Activated naive CD8-positive, alpha-beta T cell treated with anti-CD3 and anti-CD28 coated beads for 36 hours (primary cell): Measurements from ENCODE around the gene MYBPC1. TPM values are rescaled to one million over a fixed set of nuclear protein-coding genes. Genes with fewer than 3 reads are reported as not detected.
A peak's percentile ranks its signal among the peaks of the same experiment; 100 is the strongest.
"Not testable (repeated sequence)": the region's sequence is repeated elsewhere in the genome, so short reads cannot be mapped to it uniquely, and the experiment has no call there.

Source experiments
- DNase-seq: peaks from one replicate; pipeline ENCODE4 v3.0.0; 2021
- H3K27ac Mint-ChIP-seq: one replicate; pipeline ENCODE4 v1.8.0; 2022; ENCODE audit warnings: mild to moderate bottlenecking, moderate library complexity, mixed read lengths
- H3K27me3 Mint-ChIP-seq: one replicate; pipeline ENCODE4 v1.8.0; 2022; ENCODE audit warnings: mild to moderate bottlenecking, mixed read lengths
- H3K36me3 Mint-ChIP-seq: one replicate; pipeline ENCODE4 v1.8.0; 2021; ENCODE audit warnings: mild to moderate bottlenecking, mixed read lengths
- H3K4me1 Mint-ChIP-seq: one replicate; pipeline ENCODE4 v1.8.0; 2021; ENCODE audit warnings: mixed read lengths
- H3K4me3 Mint-ChIP-seq: one replicate; pipeline ENCODE4 v1.8.0; 2022; ENCODE audit warnings: mild to moderate bottlenecking, moderate library complexity, mixed read lengths
- H3K9me3 Mint-ChIP-seq: one replicate; pipeline ENCODE4 v1.8.0; 2022; ENCODE audit warnings: mixed read lengths
- total RNA-seq, 2 experiments: library from RNA; stranded (reverse); gene quantifications; one replicate each; pipeline ENCODE4 v1.2.3, GENCODE V29; 2021

The MYBPC1 gene
- total RNA-seq, 2 experiments from 2014 or later = not detected

DNA sequence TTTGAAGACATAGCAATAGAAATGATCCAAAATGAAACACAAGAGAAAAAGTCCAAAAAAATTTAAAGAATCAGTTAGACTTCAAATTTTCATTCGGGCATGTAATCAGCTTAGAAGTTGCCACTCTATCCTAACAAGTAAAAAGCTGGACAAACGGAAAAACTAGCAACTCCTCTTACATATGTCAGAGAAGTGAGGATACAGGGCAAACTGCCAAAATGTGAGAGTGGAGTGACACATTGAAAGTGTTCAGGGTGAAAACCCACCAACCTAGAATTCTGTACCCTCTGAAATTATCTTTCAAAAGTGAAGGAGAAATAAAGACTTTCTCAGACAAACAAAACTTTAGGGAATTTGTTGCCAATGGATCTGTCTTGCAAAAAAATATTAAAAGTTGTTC lies 60.6 kb downstream of the MYBPC1 start:
- Mint-ChIP-seq H3K27me3 (peaks cover 11% of the 10 kb centered on the region), H3K27ac (no peak overlapping the region), H3K36me3 (no peaks in the 10 kb centered on the region), H3K9me3 (peaks cover 7% of the 10 kb centered on the region), H3K4me1 (no peaks in the 10 kb centered on the region), H3K4me3 (no peak overlapping the region)
- no peak for DNase-seq

DNA sequence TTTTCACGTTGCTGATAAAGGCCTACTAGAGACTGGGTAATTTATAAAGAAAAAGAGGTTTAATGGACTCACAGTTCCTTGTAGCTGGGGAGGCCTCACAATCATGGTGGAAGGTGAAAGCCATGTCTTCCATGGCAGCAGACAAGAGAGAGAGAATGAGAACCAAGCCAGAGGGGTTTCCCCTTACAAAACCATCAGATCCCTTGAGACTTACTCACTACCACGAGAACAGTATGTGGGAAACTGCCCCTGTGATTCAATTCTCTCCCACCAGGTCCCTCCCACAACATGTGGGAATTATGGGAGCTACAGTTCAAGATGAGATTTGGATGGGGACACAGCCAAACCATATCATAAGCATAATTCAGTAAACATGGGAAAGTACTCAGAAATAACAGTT lies 65.9 kb downstream of the MYBPC1 start:
- not testable (repeated sequence) for H3K27me3 Mint-ChIP-seq, DNase-seq, H3K36me3 Mint-ChIP-seq, H3K4me1 Mint-ChIP-seq, H3K4me3 Mint-ChIP-seq, H3K9me3 Mint-ChIP-seq, H3K27ac Mint-ChIP-seq

DNA sequence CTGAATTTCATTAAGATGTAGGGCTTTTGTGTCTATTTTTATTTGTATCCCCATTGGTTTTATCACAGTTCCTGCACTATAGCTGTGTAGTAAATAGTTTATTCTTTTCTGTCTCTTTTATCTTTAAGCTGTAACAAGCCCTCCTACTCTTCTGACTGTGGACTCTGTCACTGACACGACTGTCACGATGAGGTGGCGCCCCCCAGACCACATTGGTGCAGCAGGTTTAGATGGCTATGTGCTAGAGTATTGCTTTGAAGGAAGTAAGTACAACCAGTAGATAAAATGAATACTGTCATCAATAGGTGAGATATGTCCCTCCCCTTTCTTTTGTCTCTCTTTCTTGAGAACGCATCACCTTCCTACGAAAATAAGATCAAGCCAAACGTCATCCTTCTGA lies 68.5 kb downstream of the MYBPC1 start:
- peaks cover 9% of the 10 kb centered on the region for H3K9me3 Mint-ChIP-seq
- peaks cover 4% of the 10 kb centered on the region for H3K4me1 Mint-ChIP-seq
- H3K27ac Mint-ChIP-seq = no peak overlapping the region
- H3K36me3 Mint-ChIP-seq = no peaks in the 10 kb centered on the region
- no peak for DNase-seq
- H3K27me3 Mint-ChIP-seq = peaks cover 6% of the 10 kb centered on the region
- H3K4me3 Mint-ChIP-seq = no peak overlapping the region

DNA sequence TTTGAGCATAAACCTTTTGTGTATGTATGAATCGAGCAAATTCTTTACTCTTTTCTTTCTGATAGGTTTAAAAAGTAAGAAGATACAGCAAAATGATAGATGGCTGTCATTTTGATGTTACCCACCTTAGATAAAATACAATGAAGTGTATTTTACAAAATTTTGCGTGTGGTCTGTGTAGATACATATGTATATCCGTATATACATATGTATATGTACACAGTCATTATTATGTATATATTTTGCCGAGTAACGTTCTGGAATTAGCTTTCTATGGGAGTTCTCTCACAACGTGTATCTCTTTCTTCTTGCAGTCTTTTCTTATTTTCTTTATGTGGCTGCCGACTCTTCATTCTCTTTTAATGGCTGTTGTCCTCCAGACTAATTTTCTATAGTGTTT lies 70.2 kb downstream of the MYBPC1 start:
- DNase-seq = no peak
- no peak overlapping the region for H3K27ac Mint-ChIP-seq
- H3K36me3 Mint-ChIP-seq = no peaks in the 10 kb centered on the region
- H3K27me3 Mint-ChIP-seq = peaks cover 6% of the 10 kb centered on the region
- peaks cover 4% of the 10 kb centered on the region for H3K4me1 Mint-ChIP-seq
- no peak overlapping the region for H3K4me3 Mint-ChIP-seq
- peaks cover 6% of the 10 kb centered on the region for H3K9me3 Mint-ChIP-seq

DNA sequence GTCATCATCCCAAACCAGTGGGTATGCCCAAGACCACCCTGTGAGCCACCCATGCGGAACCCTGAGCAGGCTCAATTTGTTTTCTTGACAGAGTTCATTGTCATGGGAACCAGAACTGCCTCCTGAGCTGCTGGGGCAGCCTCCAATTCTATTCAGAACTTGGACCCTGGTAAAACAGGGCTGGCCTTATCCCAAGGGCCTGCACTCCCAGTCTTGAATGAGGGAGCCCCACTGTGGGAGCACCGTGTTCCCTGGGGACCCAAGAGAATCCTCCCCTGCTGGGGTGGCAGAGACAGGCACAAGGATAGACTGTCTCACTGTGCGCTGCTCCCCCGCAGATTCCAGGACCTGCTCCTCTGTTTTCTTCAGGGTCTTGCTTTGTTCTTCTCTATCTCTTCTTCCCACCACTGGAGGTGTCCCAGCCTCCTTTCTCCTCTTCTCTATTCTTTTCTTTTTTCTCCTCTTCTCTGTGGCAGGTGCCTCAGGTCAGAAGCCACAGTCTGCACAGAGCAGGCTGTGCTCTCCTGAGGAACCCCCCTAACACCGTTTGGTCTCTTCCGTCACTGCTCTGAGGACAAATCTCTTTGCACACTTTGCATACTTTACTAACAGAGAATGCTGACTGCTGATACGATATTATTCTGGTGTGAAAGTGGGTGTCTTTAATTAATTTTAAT lies 71.4 kb downstream of the MYBPC1 start:
- no peak overlapping the region for H3K4me3 Mint-ChIP-seq
- no peaks in the 10 kb centered on the region for H3K36me3 Mint-ChIP-seq
- H3K27ac Mint-ChIP-seq = no peak overlapping the region
- peaks cover 6% of the 10 kb centered on the region for H3K27me3 Mint-ChIP-seq
- peaks cover 7% of the 10 kb centered on the region for H3K4me1 Mint-ChIP-seq
- DNase-seq = no peak
- no peaks in the 10 kb centered on the region for H3K9me3 Mint-ChIP-seq

DNA sequence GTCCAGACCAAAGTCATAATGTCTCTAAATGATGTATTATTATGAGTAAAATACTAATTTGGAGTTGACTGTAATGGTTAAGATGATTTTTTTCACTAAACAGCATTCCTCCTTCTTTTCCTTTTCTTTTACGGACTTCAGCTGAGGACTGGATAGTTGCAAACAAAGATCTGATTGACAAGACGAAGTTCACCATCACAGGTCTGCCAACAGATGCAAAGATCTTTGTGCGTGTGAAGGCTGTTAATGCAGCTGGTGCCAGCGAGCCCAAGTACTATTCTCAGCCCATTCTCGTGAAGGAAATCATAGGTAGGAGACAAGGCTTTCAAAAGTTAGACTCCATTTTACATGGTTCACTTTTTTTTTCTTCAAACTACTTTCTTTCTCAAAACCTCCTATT lies 72.8 kb downstream of the MYBPC1 start:
- no peak for DNase-seq
- no peak overlapping the region for H3K27ac Mint-ChIP-seq
- H3K27me3 Mint-ChIP-seq = peaks cover 6% of the 10 kb centered on the region
- no peaks in the 10 kb centered on the region for H3K36me3 Mint-ChIP-seq
- no peaks in the 10 kb centered on the region for H3K9me3 Mint-ChIP-seq
- no peak overlapping the region for H3K4me3 Mint-ChIP-seq
- H3K4me1 Mint-ChIP-seq = peaks cover 13% of the 10 kb centered on the region

DNA sequence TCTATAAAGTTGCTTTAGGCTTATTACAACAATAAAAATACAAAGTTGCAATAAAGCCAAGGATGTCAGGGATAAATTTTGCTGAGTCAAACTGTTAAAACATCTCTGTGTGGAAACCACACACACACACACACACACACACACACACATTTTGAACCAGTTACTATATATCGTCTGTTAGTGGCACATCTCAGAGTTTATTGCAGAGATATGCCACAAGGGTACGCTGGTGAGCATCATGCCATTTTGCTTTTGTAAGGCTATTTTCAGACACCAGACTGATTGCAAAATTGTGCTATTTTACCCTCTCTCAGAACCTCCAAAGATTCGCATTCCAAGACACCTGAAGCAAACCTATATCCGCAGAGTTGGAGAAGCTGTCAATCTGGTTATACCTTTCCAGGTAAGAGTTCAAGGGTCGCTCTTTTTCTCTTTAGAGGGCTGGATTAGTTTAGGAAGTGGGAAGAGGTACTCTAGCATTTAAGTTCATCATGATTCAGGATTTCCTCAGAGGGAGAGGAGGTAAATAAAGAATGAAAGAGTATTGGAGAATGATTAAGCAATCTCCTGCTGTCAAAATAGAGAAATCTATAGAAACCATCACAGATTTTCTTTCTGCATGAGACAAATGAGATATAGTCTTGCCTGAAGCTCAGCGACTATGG lies 75.4 kb downstream of the MYBPC1 start:
- Mint-ChIP-seq H3K27me3 (peaks cover 6% of the 10 kb centered on the region), H3K4me1 (peaks cover 13% of the 10 kb centered on the region), H3K4me3 (no peak overlapping the region), H3K27ac (no peak overlapping the region), H3K9me3 (no peaks in the 10 kb centered on the region), H3K36me3 (no peaks in the 10 kb centered on the region)
- peak; percentile 30 for DNase-seq

DNA sequence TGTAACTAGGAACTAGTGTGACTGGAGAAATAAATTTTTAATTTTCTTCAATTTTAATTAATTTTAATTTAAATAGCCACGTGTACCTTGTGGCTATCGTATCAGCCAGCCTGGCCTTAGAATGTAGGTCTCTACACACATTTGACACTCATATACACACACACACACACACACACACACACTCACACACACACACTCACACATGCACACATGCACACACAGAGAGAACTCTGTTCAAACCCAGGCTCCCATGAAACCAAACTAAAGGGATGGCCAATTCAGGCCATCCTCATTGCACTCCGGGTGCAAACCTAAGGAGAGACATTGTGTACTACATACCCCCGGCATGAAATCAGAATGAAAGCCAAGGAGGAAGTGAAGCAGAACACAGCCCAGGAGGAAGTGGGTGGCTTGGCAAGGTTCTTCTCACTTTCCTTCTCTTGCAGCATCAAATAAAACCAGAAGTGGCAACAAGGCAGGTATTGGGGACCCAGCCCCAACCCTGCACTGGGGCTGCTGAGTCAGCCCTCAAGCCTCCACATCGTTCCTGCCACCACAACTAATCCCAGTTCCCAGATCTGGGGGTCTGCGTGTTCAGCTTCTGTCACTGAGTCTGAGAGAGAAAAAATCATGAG lies 76.5 kb downstream of the MYBPC1 start:
- Mint-ChIP-seq H3K27ac (peak overlapping the region; percentile 67), H3K4me1 (peaks cover 13% of the 10 kb centered on the region), H3K9me3 (no peaks in the 10 kb centered on the region), H3K27me3 (no peaks in the 10 kb centered on the region), H3K36me3 (no peaks in the 10 kb centered on the region), H3K4me3 (peak overlapping the region; percentile 70)
- peak; percentile 22 for DNase-seq

DNA sequence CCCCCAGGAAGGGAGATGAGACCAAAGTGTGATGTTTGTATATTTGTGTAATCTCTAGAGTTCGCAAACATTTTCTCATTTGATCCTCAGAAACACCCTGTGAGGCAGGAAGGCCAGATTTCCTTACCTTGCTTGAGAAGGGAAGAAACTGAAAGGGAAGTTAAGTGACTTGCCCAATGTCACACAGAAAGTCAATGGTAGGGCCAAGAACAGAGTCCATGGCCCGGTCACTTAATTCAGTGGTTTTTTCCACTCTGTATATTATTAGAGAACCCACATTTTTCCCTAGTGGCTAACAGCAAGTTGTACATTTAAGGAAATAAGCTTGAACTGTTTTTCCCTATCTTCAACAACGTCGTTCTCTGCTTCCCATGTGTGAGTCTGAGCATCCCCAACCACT lies 77.1 kb downstream of the MYBPC1 start:
- Mint-ChIP-seq H3K4me3 (peak overlapping the region; percentile 70), H3K9me3 (no peaks in the 10 kb centered on the region), H3K27ac (peak overlapping the region; percentile 67), H3K27me3 (no peaks in the 10 kb centered on the region), H3K4me1 (peaks cover 13% of the 10 kb centered on the region), H3K36me3 (no peaks in the 10 kb centered on the region)
- DNase-seq = no peak

DNA sequence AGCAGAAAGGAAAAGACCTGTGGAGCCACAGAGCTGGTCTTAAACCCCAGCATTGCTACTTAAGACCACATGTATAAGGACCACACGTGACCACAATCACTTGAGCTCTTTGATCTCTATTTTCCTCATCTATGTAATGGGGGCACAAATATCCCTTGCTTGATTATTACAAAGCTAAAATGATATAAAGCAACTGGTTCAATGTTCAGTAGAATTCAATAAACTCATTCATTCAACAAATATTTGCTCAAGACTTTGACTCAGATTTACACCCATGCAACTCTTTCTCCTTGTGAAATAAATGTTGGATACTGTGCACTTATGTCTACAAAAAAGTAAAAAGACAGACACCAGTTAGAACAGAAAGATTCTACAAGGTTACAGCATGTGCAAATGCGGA lies 80.8 kb downstream of the MYBPC1 start:
- Mint-ChIP-seq H3K27me3 (no peaks in the 10 kb centered on the region), H3K36me3 (no peaks in the 10 kb centered on the region), H3K4me1 (peaks cover 8% of the 10 kb centered on the region), H3K4me3 (no peak overlapping the region), H3K27ac (no peak overlapping the region), H3K9me3 (no peaks in the 10 kb centered on the region)
- no peak for DNase-seq

DNA sequence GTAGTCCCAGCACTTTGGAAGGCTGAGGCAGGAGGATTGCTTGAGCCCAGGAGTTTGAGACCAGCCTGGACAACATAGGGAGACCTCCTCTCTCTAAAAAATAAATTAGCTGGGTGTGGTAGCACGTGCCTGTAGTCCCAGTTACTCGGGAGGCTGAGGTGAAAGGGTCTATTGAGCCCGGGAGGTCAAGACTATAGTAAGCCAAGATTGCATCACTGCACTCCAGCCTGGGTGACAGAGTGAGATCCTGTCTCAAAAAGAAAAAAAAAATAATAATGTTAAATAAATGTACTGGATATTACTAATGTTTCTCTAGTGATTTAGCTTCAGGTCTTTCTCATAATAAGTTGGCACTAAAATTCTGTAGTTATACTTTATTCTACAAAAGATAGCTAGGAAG lies 81.7 kb downstream of the MYBPC1 start:
- not testable (repeated sequence) for DNase-seq, H3K4me3 Mint-ChIP-seq, H3K4me1 Mint-ChIP-seq, H3K27ac Mint-ChIP-seq, H3K27me3 Mint-ChIP-seq, H3K36me3 Mint-ChIP-seq, H3K9me3 Mint-ChIP-seq

DNA sequence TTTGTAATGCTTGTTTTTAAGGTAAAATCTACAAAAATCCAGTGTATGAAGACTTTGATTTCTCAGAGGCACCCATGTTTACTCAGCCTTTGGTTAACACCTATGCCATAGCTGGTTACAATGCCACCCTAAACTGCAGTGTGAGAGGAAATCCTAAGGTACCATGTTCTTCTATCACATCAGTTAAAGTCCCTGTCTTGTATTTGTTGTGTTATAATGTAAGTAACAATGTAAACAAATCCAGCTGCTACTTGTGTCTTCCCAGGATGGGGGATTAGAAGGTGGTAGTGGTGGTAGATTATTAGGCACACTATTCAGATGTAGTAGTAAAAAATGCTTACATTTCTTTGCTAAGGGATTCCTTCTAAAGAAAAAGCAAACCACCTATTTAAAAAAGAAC lies 83.3 kb downstream of the MYBPC1 start:
- H3K9me3 Mint-ChIP-seq = no peaks in the 10 kb centered on the region
- no peaks in the 10 kb centered on the region for H3K36me3 Mint-ChIP-seq
- no peak overlapping the region for H3K27ac Mint-ChIP-seq
- DNase-seq = no peak
- no peaks in the 10 kb centered on the region for H3K27me3 Mint-ChIP-seq
- no peak overlapping the region for H3K4me3 Mint-ChIP-seq
- no peaks in the 10 kb centered on the region for H3K4me1 Mint-ChIP-seq

DNA sequence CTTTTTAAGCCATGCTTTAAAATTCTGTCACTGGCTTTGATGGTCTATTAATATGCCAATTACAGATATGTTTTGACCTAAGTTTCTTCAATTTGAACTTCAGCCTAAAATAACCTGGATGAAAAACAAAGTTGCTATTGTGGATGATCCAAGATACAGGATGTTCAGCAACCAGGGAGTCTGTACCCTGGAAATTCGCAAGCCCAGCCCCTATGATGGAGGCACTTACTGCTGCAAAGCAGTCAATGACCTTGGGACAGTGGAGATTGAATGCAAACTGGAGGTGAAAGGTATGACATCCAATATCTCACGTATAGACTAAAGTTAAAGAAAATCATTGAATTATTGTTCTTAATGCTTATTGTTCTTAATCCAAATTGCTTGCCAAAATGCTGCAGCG lies 85.5 kb downstream of the MYBPC1 start:
- DNase-seq = no peak
- no peak overlapping the region for H3K4me3 Mint-ChIP-seq
- H3K27ac Mint-ChIP-seq = no peak overlapping the region
- no peaks in the 10 kb centered on the region for H3K9me3 Mint-ChIP-seq
- no peaks in the 10 kb centered on the region for H3K36me3 Mint-ChIP-seq
- H3K27me3 Mint-ChIP-seq = no peaks in the 10 kb centered on the region
- no peaks in the 10 kb centered on the region for H3K4me1 Mint-ChIP-seq

DNA sequence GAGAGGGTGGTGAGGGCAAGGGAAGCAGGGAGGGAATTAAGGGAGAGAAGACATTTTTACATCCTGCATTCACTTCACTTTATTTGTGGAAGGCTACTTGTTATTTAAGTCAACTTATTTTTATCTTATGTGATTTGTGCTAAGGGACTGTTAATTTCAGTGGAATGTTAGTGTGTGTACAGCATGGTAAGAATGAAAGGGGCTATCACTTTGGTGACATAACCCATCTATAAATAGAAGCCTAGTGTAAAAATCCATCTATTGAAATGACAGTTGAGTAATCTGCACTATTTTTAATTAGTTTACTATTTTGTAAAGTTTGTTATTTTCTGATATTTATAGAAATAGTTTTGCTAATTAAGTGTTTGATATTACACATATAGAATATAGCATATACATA lies 85.9 kb downstream of the MYBPC1 start:
- Mint-ChIP-seq H3K4me1 (no peaks in the 10 kb centered on the region), H3K36me3 (no peaks in the 10 kb centered on the region), H3K9me3 (no peaks in the 10 kb centered on the region), H3K27ac (no peak overlapping the region), H3K4me3 (no peak overlapping the region), H3K27me3 (no peaks in the 10 kb centered on the region)
- DNase-seq = no peak

DNA sequence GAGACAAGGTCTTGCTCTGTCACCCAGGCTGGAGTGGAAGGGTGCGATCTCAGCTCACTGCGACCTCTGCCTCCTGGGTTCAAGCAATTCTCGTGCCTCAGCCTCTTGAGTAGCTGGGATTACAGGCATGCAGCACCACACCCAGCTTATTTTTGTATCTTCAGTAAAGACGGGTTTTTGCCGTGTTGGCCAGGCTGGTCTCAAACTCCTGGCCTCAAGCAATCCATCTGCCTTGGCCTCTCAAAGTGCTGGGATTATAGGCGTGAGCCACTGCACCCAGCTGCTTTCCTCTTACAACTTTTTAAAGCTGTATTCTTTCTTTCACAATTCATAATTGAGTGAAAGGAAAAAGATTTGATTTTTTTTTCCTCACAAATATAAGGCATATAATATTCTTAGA lies 86.9 kb downstream of the MYBPC1 start:
- H3K27ac Mint-ChIP-seq, H3K4me1 Mint-ChIP-seq, DNase-seq, H3K36me3 Mint-ChIP-seq, H3K27me3 Mint-ChIP-seq, H3K9me3 Mint-ChIP-seq, H3K4me3 Mint-ChIP-seq: not testable (repeated sequence)

DNA sequence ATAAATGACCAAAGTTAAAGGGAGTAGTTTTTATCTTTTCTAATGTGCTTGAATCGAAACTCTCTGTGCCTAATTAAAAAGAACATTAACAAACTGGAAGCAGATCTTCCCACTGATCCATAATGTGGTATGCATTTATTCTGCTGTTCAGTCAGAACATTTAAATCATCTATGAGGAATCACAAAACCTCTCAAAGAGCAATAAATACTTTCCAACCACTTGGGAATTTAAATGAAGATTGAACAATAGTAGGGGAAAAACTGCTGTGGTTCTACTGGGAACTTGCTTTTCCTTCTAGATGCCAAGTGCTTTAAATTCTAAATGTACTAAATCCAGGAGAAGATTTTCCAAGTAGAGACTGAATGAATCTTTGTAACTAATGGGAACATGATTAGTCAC lies 90.3 kb downstream of the MYBPC1 start:
- H3K36me3 Mint-ChIP-seq = no peaks in the 10 kb centered on the region
- H3K4me1 Mint-ChIP-seq = no peaks in the 10 kb centered on the region

More for the DNA sequence above, 90.3 kb downstream of the MYBPC1 start:
- no peak for DNase-seq
- no peaks in the 10 kb centered on the region for H3K27me3 Mint-ChIP-seq
- no peaks in the 10 kb centered on the region for H3K9me3 Mint-ChIP-seq
- no peak overlapping the region for H3K27ac Mint-ChIP-seq
- no peak overlapping the region for H3K4me3 Mint-ChIP-seq
